ENCODE measurements around the gene HADHA.

GRCh38 chr2:26249625-26250024, 5.2 kb upstream of the HADHA start:
- TF ChIP-seq POLR2AphosphoS5 (IDR thresholded peaks at IDR 0.05; ENCODE audit: insufficient read depth, low read depth, low read length) (no peak), CTCF (IDR thresholded peaks at IDR 0.05; ENCODE audit: extremely low read depth in 1 of 2, insufficient read depth in 1 of 2, low read depth in 1 of 2, low read length in 2 of 2) (no peak), POLR2A (IDR thresholded peaks at IDR 0.05; ENCODE audit: low read depth, low read length) (no peak), MAX (IDR thresholded peaks at IDR 0.05; ENCODE audit: insufficient read depth, insufficient read length) (no peak), JUN (IDR thresholded peaks at IDR 0.05; ENCODE audit: borderline replicate concordance, insufficient read depth, insufficient read length, low read depth) (no peak)
